Measurements from ENCODE around the gene S1PR5.
"Not testable (repeated sequence)": the region's sequence is repeated elsewhere in the genome, so short reads cannot be mapped to it uniquely, and the experiment has no call there.

The S1PR5 gene, protein sequence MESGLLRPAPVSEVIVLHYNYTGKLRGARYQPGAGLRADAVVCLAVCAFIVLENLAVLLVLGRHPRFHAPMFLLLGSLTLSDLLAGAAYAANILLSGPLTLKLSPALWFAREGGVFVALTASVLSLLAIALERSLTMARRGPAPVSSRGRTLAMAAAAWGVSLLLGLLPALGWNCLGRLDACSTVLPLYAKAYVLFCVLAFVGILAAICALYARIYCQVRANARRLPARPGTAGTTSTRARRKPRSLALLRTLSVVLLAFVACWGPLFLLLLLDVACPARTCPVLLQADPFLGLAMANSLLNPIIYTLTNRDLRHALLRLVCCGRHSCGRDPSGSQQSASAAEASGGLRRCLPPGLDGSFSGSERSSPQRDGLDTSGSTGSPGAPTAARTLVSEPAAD

DNA sequence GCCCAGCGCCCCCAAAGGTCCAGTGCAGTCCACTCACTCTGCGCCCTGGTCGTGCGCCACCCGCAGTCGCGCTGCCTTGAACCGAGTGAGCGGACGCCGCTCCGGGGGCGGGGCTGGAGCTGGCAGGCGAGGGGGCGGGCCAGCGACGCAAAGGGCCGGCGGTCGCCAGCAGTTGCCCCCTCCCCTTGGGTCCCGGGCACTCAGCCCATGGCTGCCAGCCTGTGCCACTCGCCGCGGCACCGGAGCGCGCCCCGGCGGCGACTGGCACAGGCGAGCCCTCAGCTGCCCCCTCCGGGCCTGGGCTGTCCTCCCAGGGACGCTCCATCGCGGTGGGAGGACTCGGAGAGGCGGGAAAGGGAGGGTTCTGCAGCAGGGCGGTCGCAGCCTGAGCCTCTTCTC is at the start of gene S1PR5:
S1PR5 (minus strand) TSS at position 87 of the 399 bp plus-strand sequence. CDS start 2,436 bp downstream, outside the sequence.
- no peak for DNase-seq

DNA sequence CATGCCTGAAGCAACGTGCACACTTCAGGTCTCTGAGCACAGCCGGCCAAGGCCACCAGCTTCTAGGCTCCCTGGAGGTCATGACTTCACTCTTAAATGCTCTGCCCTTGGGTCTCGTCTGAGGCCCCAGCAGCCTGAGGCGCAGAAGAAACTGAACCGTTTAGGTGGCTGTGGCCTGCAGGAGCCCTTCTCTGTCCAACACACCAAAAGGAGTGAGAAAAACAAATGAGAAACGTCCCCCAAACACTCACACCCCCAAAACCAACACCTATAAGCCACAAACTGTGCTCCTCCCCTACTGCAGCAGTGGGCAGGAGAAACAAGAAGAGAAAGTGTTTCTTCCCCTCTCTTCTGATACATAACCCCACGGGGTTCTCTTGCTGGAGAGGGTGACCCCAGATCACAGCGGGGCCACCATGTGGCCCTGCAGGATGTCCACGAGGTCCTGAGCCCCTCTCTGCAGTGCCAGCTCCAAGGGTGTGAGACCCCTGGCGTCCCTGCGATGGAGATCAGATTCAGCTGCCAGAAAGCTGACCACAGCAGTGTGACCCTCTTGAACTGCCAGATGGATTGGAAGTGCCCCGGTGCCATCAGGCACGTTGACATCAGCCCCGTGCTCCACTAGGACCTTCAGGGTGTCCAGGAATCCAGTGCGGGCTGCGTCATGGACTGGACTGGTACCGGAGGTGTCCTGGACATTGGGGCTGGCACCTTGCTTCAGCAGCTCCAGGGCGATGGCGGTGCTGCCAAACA is 49.6 kb upstream of the S1PR5 start:
- no peak for DNase-seq

DNA sequence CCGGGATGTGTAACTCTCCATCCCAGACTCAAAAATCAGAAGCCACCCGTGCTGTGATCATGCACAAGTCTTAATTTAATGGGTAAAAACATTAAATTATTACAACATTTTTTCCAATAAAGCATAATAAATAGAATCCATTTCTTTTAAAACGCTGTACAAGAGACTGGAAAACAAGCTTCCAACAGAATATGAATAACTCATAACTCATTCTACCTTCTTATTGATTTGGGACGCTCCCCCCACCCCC is 49.1 kb upstream of the S1PR5 start:
- no peak for DNase-seq

DNA sequence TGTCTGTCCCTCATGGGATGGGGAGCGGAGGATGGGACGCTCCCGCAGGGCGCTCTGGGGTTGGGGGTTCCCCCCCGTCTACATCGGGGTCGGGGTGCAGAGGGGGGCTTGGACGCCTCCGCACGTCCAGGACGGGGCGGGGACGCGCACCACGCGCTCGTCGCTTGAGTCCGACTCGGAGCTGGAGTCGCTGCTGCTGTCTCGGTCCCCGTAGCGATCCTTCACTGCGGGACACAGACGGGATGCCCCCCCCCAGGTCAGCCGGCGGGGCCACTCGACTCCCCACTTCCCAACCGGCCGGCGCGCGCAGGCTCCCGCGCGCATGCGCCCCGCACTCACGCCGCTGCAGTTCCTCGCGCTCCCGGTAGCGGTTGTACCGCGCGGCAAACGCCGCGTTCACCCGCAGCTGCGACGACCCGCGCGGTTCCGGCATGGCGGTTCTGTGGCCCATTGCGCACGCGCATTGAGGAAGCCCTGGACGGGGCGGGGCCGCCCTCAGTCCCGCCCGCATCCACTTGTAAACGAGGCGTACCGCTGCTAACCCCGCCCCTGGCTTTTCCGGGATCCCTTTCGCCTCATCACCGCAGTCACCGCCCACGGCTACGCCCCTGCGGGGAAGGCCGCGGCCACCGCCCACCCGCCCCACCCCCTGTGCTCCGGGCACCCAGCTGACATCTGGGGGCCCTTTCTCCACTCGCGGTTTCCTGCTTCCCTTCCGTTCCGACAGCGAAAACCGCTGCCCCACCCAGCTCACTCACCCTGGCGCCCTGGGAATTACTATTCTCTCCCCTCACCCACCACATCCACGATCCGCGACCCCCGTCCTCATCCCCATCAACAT is 48.5 kb upstream of the S1PR5 start, which contains the start of gene KRI1:
KRI1 (minus strand) TSS at position 444 of the 841 bp plus-strand sequence; CDS start at position 433, 11 bp downstream.
- peak; percentile 99 for DNase-seq

DNA sequence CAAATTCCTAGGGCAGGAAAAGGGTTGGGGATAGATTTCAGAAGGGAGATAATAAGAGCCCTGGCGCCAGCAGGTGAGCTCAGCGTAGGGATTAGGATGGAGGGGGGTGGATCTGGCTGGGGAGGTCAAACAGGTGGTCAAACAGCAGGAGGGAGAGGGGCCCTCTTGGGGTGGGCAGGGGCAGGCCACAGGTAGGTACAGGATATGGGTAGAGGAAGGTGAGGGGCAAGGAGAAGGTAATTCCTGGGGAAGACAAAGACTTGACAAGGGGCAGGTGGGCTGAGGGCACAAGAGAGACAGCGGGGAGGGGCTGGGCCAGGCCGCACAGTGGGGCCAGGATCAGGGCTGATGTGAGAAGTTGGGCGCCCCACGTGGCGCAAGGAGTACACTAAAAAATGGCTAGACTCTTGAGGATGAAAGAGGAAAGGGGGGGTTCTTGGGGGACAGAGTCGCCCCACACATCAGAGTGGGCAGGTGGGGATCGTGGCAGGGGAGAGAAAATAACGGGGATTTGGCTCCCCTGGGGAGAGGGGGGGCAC is 47.9 kb upstream of the S1PR5 start:
- peak; percentile 49 for DNase-seq

DNA sequence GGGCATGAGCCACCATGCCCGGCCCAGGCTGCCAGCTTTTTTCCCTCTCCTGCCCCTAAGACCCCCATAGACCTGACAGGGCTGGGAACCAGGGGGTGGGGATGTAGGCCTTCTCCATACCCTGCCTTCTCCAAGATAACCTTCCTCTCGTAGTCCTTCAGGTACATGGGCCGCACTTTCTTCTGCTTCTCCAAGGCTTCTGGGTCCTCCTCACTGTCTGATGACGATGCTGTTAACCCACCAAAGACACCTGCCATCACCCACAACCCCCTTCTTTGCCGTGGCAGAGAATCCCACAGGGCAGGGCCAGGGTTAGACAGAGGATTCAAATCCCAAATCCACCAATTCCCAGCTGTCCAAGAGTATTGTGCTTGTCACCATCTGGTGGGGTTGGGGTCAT is 45.4 kb upstream of the S1PR5 start:
- no peak for DNase-seq

DNA sequence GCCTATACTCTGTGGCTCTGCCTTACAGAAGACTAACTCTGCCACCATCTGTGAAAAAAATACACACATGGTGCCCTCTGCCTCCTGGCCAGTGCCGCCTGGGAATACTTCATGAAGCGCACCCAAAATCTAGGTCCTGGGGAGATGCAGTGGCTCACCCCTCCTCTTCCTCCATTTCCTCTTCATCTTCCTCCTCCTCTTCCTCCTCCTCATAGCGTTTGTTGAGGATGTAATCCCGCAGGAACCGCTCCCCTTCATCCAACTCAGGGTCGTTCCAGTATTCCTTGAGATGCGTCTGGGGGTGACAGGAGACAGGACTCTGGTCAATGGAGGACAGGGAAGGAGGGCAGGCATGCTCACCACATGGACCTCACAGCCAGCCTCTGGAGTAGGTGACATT is 42.9 kb upstream of the S1PR5 start:
- DNase-seq = no peak

DNA sequence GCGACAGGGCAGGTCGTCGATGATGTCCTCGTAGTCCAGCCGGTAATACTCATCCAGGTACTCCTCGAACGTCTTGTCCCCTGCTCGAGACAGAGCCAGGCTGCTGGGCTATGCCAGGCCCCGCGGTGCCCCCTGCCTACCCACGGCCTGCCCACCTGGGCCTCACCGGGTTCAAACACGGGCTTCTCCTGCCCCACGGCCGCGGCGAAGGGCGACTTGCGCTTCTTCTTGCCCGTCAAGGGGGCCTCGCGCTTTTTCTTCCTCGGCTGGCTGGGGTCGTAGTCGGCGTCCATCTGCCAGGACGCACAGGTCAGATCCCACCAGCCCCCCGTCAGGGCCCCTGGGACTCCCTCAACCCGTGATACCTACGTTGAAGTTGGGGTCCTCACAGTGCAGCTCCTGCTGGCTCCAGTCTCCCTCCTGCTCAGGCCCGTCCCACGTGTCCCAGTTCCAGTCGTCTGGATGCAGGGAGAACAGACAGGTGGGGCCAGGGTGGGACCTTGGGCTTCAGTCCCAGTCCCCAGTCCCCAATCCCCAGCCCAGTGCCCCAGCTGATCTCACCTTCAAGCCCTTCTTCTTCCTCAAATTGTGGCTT is 40.5 kb upstream of the S1PR5 start:
- no peak for DNase-seq

DNA sequence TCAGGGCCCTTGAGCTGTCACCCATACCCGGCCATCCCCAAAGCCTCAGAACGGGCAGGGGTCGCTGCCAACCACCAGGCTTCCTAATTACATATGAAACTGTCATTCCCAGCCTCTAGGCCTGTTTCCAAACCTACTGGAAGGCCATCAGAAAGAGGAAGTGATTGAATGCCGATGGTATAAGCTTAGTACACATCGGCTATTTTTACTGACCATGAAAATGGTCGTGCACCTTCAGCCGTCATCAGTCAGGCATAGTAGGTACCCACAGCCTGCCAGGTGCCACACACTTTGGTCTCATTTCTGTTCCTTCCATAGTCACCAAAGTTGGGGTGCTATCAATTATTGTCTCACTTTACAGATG is 38.3 kb upstream of the S1PR5 start:
- no peak for DNase-seq

DNA sequence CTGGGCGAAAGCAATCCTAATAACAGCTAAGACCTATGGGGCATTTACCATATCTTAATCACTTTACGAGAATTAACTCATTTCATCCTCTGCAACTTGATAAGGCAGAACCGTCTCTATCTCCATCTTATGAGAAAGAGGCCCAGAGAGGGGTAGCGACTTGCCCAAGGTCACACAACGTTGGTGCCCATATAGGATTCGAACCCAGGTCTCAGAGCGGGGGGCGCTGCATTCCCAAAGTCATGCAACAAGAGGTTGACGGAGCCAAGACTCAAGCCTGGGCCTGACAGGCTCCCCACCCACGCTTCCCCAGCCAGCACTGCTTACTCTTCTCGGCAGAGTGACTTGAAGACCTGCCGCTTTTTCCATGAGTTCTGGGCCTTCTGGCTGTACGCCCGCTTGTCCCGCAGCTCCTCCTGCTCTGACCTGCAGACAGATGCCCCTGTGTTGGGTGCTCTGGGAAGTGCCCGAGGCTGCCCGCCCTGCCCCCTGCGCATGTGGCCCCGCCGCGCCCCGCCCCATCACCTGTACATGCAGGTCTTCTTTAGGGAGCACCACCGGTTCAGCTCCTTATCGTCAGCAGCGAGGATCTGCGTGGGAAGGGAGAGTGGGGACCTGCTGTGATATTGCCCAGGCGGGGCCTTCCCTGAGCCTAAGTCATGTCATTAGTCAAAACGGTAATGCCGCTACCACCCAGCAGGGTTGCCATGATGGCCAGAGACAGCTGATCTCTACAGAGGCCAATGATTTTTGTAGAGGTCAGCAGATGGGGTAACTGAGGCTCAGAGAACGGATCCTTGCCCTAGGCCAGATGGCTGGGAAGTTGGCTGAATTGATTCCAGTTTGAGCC is 37.7 kb upstream of the S1PR5 start:
- DNase-seq = no peak

DNA sequence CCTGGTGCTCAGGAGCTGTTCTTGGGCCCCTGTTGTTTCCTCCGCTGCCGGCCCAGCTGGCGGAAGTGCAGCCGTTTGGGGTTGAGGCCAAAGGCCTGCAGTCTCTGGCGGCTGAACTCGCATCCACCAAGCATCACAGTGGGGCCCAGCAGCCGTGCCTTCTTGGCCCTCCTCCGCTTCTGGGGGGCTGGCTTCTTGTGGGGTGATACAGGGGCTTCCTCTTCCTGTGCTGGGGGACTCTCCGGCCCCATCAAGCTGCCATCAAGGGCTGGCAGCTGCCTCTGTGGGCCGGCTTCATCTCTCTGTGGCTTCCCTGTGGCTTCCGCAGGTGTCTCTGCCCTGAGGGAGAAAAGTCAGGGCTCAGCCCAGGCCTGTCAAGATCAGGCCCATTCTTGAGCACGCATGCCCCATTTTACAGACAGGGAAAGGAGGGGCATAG is 36.7 kb upstream of the S1PR5 start:
- DNase-seq = no peak

DNA sequence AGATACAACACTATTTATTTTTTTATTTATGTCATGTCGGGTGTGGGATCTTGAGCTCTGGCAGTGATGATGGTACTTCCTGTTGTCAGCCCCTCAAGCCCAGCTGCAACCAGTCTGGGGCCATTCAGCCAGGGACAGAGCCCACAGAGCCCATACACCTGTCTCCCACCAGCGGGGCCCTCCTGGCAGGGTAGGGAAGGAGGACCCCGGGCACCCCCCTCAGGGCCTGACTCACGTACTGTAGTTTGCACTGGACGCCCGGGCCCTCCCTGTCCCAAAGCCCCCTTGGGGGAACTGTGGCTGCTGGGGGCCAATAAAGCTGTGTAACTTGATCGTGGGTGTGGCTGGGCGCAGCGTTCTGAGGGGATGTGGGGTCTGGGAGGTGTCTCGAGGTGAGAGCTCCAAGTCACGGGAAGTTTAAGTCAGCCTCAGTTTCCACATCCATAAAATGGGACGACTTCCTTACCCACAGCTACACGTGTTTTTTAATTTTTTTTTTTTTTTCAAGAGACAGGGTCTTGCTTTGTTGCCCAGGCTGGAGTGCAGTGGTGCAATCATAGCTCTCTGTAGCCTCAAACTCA is 35.9 kb upstream of the S1PR5 start:
- no peak for DNase-seq

DNA sequence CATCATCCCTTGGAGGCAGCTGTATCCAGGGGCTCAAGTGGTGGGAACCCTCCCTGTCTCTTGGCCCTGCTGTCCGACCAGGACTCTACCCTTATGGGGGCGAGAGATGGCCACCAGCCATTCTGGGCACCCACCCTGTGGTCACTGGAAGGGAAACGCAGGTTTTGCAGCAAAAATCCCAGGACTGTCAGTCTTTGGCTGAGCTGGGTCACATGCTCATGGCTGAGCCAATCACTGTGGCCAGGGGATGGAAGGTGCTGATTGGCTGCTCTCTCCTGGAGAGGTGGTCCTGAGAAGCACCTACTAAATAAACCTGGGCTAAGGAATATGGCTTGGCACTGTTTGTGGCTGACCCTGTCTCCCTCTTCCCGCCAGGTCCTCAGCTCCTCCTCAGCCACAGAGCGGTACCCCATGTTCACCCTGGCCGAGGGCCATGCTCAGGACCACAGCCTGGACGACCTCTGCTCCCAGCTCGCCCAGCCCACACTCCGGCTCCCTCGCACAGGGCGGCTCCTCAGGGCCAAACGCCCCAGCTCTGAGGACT is 35.3 kb upstream of the S1PR5 start:
- DNase-seq = no peak

DNA sequence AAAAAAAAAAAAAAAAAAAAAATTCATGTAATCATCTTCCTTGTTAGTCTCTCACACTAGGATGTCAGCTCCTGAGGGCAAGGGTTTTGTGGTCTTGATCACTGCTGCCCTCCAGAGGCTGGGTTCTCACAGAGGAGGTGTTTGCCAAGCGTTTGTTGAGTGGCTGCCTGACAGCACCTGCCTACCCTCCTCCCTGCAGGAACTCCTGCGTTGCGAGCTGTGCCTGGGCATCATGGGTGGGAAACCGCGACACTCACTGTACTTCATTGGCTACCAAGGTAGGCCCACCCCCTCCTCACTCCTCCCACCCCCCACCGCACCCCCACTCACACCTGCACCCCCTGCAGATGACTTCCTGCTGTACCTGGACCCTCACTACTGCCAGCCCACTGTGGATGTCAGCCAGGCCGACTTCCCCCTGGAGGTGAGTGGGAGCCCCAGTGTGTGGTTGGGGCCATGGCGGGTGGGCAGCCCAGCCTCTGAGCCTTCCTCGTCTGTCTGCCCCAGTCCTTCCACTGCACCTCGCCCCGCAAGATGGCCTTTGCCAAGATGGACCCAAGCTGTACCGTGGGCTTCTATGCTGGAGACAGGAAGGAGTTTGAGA is 34.6 kb upstream of the S1PR5 start:
- no peak for DNase-seq

DNA sequence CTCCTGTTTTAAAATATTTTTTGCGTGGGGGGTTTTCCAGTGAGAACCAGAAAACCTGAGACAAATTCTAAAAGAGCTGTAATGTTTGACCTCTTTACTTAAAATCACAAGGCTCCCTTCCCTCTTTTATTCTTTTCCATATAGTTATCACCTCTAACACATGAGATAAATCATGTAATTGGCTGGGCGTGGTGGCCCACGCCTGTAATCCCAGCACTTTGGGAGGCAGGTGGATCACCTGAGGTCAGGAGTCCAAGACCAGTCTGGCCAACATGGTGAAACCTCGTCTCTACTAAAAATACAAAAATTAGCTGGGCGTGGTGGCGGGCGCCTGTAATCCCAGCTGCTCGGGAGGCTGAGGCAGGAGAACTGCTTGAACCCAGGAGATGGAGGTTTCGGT is 33.8 kb upstream of the S1PR5 start:
- DNase-seq = not testable (repeated sequence)

DNA sequence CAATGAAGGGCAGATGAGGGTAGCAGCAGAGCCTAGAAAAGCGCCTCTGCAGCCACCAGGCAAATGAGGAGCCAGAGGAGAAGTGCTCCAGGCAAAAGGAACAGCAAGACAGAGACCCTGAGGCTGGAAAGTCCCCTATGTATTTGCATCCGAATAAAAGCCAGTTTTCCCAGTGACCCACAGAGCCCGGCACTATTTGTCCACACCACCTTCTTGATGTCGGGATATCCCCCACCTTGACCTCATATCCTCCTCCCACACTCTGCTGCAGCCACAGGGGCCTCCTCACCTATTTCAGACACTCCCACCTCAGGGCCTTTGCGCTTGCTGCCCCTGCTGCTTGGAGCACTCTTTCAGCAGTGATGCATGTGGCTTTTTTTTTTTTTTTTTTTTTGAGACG is 33.1 kb upstream of the S1PR5 start:
- DNase-seq = no peak

DNA sequence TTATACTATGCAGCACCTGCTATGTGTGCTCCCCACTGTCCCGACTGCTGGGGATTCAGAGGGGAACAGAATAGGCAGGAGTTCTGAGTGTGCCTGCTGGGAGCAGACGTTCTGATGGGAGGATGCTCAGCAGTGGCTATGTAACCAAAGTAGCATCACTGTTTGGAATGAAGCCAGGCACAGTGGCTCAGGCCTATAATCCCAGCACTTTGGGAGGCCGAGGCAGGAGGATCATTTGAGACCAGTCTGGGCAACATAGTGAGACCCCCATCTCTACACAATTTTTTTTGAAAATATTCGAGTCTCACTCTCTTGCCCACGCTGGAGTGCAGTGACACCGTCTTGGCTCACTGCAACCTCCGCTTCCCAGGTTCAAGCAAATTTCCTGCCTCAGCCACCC is 32.5 kb upstream of the S1PR5 start:
- no peak for DNase-seq

DNA sequence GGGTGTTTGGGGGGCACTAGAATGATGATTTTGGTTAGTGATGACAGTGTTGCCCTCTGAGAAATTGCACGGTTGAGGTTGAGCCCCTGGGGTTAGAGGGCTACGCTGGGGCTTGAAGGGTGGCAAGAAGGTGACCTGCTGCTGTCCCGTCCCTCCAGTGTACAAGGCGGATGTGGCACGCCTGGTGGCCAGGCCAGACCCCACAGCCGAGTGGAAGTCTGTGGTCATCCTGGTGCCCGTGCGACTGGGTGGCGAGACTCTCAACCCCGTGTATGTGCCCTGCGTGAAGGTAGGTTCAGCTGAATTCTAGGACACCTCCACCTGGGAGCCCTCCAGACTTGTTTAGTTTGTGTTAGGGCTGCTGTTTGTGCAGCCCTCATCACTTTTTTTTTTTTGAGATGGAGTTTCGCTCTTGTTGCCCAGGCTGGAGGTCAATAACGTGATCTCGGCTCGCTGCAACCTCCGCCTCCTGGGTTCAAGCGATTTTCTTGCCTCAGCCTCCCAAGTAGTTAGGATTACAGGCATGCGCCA is 31.6 kb upstream of the S1PR5 start:
- DNase-seq = no peak

DNA sequence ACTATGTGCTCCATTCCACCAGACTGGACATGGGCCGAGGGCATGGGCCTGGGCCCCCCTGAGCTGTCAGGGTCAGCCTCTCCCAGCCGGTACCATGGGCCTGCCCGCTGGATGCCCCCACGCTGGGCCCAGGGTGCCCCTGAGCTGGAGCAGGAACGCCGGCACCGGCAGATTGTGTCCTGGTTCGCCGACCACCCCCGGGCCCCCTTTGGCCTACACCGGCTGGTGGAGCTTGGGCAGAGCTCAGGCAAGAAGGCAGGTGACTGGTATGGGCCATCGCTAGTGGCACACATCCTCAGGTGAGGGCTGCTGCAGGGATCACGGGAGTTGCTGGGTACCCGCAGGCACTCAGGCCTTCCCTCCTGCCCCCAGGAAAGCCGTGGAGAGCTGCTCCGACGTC is 29.6 kb upstream of the S1PR5 start:
- no peak for DNase-seq

DNA sequence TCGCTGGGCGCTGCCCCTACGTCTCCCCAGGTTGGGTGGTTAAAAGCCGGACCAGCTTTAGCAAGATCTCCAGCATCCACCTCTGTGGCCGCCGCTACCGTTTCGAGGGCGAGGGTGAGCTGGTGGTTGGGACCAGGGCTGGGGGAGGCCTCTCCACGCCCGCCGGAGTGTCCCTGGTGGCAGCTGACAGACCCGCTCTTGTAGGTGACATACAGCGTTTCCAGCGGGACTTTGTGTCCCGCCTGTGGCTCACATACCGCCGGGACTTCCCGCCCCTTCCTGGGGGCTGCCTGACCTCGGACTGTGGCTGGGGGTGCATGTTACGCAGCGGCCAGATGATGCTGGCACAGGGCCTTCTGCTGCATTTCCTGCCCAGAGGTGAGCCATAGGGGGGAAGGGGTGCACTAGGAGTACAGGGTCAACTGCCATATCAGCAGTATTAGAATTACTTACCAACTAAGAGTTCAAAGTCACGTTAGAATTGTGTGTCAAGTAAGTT is 27.6 kb upstream of the S1PR5 start:
- DNase-seq = no peak

Data from left hindlimb (tissue), 1 donor.